ENCODE measurements around the gene XRN2.

Gene XRN2

GRCh38 chr20:21302664-21303060 is 469 bp upstream of the XRN2 start:
- DNase-seq, result no peak

DNA sequence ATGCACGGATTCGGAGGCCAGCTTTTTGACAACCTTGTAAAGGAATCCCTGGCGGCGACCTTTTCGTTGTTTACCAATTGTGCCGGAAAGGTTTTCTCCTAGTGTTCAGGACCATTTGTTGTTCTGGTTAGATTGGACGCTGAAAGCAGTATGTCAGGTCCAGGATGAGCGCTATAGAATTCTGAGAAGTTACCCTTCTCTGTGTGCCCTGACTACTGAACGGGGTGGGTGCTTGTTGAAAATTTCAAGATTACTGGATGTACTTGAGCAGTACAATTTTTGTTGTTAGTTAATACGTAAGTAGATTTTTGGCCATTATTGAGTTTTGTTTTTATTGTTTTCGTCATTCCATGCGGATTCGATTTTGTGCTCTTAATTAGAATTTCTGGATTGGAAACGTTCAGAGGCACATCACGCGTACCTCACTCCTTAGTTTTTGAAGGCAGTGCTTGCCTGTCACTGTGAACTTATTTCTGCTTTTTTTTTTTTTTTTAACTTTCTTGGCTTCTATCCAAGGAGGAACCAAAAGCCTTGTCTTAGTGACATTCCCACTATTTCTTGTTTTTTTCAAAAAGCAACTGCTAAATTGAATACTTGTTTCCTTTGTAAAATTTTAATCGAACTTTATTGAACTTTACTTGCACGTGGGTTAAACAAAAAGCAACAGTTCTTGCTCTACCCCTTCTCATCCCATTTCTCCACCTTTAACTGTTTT is 898 bp downstream of the XRN2 start:
- DNase-seq, result peak; percentile 24 to 48

- no peak for DNase-seq
These were observed 5.2 kb downstream of the XRN2 start for GRCh38 chr20:21308340-21308739.

GRCh38 chr20:21309678-21310467 is 6.7 kb downstream of the XRN2 start:
- no peak for DNase-seq

DNA sequence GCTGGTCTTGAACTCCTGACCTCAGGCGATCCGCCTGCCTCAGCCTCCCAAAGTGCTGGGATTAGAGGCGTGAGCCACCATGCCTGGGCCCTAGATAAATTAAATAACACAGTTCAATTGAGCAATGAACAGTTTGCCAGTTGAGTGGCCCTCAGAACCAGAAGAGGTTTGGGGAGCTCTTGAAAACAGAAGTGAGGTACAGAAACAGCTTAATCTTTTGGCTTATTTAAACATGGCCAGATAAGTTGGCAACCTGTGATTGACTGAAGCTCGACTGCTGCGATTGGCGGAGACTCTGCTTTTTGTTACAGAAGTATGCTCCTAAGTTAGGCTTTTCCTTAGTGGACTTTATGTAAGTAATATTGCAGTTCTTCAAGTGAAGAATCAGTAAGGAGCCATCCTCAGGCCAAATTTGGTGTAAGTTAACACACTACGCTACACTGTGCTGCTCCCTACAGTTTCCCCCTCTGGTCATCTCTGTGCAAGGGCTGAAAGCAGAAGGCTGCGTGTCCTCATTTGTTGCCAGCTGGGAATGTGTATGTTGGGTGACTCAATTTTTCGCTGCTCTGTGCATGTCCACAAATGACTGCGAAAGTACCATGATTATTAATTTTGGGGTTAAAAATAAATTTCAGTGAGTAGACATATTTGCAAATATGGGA is 9.8 kb downstream of the XRN2 start:
- no peak for DNase-seq

GRCh38 chr20:21315138-21315537 is 12.0 kb downstream of the XRN2 start:
- DNase-seq, result no peak

DNA sequence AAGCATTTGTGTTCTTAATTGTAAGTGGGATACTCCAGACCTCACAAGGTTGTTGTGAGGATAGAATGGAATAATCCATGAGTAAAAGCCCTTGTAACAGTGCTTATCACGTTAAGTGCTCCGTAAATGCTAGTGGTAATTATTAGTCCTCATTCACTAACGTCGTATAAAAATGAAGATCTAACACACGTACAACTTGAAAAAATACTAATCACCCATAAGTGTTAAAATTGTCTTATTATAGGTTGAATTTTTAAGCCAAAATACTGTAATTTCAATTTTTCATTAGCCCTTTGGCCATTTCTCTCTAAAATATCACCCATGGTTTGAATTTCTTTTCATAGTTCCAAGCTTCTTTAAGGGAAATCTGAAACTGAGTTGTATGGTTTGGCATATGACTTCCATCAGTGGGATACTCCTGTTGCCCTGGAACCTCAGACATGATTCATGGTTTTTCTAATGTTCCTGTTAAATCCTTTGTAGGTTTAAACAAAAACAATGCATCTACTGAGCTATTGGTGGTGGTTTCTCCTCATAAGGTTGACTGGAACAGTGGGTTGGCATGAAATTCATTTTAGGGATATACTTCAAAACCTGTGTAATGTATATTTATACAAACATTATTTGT is 19.1 kb downstream of the XRN2 start:
- no peak for DNase-seq

DNA sequence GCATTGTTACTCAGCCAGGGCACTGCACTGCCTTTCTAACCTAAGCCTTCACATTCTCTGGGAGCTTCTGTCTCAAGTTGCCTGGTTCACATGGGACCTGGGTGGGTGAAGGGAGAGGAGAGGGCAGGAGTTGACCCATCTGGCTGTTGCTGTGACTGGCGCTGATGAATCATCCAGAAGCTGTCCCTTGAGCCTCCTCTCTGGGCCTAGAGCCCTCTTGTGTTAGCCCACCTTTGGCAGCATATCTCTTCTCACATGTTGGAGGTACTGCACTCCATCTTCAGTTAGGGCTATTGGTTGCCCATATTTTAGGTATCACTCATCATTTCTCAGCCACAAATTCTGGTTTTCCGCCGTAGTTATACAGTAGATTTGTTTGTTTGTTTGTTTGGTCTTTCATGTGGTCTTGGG is 19.8 kb downstream of the XRN2 start:
- DNase-seq, result no peak

DNA sequence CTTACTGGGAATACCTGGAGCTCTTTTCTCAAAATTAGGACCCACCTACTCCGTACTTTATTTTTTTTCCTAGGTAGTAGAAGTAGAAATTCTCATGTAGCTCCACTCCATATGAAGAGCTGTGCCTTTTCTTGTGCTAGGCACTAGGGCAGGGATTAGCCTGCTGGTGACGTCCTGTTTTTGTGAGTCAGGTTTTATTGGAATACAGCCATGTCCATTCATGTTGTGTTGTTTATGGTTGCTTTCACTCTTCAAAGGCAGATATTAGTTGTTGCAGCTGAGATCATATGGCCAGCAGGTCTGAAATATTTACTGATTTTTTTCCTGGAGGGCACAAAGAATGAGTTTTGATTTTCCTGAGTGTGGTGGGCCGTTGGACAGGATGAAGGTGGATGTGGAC is 20.5 kb downstream of the XRN2 start:
- peak in 1 of 2 experiments; percentile 22 for DNase-seq

DNA sequence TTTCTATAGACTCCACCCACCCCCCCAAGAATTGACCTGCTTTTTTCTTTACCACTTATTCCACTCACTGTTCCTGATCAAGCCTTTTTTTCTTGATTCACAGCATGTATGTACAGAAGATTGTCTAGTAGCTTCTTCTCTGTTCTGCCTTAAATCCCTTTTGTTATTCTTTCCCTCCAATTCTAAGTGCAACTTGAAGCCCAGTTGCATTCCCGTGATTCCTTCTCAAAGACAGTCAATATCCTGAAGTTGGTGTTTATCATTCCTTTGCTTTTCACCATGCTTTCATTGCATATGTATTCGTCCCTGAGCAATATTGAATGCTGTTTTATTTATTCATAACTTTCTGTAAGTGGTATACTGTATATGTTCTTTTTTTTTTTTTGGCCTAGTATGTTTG is 21.0 kb downstream of the XRN2 start:
- no peak for DNase-seq

GRCh38 chr20:21325296-21325695 is 22.2 kb downstream of the XRN2 start:
- DNase-seq, result no peak

- no peak for DNase-seq
These were observed 23.6 kb downstream of the XRN2 start for GRCh38 chr20:21326700-21327099.

- DNase-seq, result no peak
These were observed 33.5 kb downstream of the XRN2 start for GRCh38 chr20:21336455-21337151.

GRCh38 chr20:21338291-21338690 is 35.2 kb downstream of the XRN2 start:
- no peak for DNase-seq

- no peak for DNase-seq
These were observed 36.4 kb downstream of the XRN2 start for GRCh38 chr20:21339499-21339898.

- DNase-seq, result no peak
These were observed 38.0 kb downstream of the XRN2 start for GRCh38 chr20:21340991-21341697.

- DNase-seq, result no peak
These were observed 39.7 kb downstream of the XRN2 start for GRCh38 chr20:21342656-21343345.

GRCh38 chr20:21344206-21344900 is 41.2 kb downstream of the XRN2 start:
- DNase-seq, result no peak

- DNase-seq, result no peak
These were observed 41.8 kb downstream of the XRN2 start for GRCh38 chr20:21344961-21345360.

DNA sequence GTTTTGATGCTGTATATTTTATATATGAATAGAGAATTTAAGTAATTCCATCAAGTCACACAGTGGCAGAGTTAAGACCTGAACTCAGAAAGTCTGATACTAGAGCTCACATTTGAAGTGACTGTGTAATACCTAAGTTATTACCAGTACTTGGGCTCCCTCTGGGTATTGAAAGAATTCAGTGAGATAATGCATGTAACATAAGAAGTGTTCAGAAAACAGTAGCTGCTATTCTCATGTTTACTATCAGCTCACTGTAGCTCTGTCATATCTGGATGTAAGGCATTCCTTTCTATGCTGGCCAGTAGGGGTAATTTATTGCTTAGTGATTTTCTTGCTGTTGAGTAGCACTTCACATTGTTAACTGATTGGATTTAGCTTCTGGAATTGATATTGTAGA is 49.6 kb downstream of the XRN2 start:
- no peak for DNase-seq

DNA sequence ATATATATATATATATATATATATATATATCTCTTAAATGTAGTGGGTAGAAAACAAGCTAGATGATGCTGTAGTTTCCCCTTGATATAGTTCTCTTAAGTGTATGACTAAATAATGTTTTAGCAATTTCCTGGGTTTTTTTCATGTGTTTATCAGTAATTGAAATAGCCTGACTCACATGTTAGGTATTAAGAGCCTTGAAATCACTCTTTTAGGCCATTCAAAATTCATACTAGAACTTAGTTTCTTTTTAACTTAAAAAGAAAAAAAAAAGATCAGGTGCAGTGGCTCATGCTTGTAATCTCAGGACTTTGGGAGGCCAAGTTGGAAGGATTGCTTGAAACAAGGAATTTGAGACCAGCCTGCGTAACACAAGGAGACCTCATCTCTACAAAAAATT is 50.1 kb downstream of the XRN2 start:
- no peak for DNase-seq
